ENCODE results near the gene TNFRSF13B. TPM values are rescaled to one million over a fixed set of nuclear protein-coding genes. Genes with fewer than 3 reads are reported as not detected.
"Not testable (repeated sequence)": the region's sequence is repeated elsewhere in the genome, so short reads cannot be mapped to it uniquely, and the experiment has no call there.

The TNFRSF13B gene
- total and polyA plus RNA-seq, 2 donors (not counting 1 experiment from before 2014, with no cell fraction given) = not detected

DNA sequence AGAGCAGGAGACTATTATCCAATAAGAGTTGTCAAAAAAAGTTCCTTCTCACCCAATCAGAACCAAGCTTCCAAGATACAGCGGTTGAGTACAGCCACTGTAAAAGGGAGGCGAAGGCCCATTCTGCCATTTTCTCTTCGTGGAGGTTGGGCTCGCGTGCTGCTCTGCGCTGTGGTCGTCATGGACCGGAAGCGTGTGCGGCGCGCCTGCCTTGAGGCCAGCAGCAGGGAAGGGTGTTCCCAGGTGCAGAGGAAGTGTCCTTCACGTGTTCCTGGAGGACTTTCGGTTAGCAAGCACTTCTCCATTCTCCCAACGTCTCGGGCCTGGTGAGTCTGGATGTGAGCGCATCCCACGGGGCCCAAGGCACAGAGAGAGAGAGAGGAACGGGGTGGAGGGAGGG lies 78.4 kb downstream of the TNFRSF13B start:
- H3K4me2 ChIP-seq (ENCODE audit: extremely low read depth, insufficient read depth, low read length); H3K27ac ChIP-seq (ENCODE audit: insufficient read depth, low read length); H3K9me3 ChIP-seq (ENCODE audit: control insufficient read depth, insufficient read depth, low read depth, low read length); H3K27me3 ChIP-seq (ENCODE audit: control insufficient read depth, insufficient read depth, low read length); H3K9ac ChIP-seq (ENCODE audit: insufficient read depth, low read length); H3K4me3 ChIP-seq (replicated peaks in 1 of 4; ENCODE audit: control extremely low read depth in 1 of 4, insufficient read depth in 1 of 4, low read depth in 3 of 4, low read length in 4 of 4); H4K20me1 ChIP-seq (ENCODE audit: control insufficient read depth, extremely low read depth, insufficient read depth, low read length); H3K36me3 ChIP-seq (ENCODE audit: control insufficient read depth, insufficient read depth, low read length); H2AFZ ChIP-seq (ENCODE audit: low read length); H3K79me2 ChIP-seq (ENCODE audit: control insufficient read depth, insufficient read depth, low read length); H3K4me1 ChIP-seq (ENCODE audit: control insufficient read depth, extremely low read depth, insufficient read depth, low read length); DNase-seq (ENCODE audit: low read depth in 2 of 2): not testable (repeated sequence)

- H2AFZ ChIP-seq (ENCODE audit: low read length); H3K79me2 ChIP-seq (ENCODE audit: control insufficient read depth, insufficient read depth, low read length); H4K20me1 ChIP-seq (ENCODE audit: control insufficient read depth, extremely low read depth, insufficient read depth, low read length); DNase-seq (ENCODE audit: low read depth in 2 of 2); H3K9me3 ChIP-seq (ENCODE audit: control insufficient read depth, insufficient read depth, low read depth, low read length); H3K36me3 ChIP-seq (ENCODE audit: control insufficient read depth, insufficient read depth, low read length); H3K9ac ChIP-seq (ENCODE audit: insufficient read depth, low read length); H3K4me2 ChIP-seq (ENCODE audit: extremely low read depth, insufficient read depth, low read length); H3K4me1 ChIP-seq (ENCODE audit: control insufficient read depth, extremely low read depth, insufficient read depth, low read length); H3K4me3 ChIP-seq (replicated peaks in 1 of 4; ENCODE audit: control extremely low read depth in 1 of 4, insufficient read depth in 1 of 4, low read depth in 3 of 4, low read length in 4 of 4); H3K27ac ChIP-seq (ENCODE audit: insufficient read depth, low read length); H3K27me3 ChIP-seq (ENCODE audit: control insufficient read depth, insufficient read depth, low read length): not testable (repeated sequence)
These were observed 79.0 kb downstream of the TNFRSF13B start for GRCh38 chr17:16892876-16893454.

- no peaks in the 10 kb centered on the region for H3K79me2 ChIP-seq (ENCODE audit: control insufficient read depth, insufficient read depth, low read length)
- TF ChIP-seq, protein P1, sequence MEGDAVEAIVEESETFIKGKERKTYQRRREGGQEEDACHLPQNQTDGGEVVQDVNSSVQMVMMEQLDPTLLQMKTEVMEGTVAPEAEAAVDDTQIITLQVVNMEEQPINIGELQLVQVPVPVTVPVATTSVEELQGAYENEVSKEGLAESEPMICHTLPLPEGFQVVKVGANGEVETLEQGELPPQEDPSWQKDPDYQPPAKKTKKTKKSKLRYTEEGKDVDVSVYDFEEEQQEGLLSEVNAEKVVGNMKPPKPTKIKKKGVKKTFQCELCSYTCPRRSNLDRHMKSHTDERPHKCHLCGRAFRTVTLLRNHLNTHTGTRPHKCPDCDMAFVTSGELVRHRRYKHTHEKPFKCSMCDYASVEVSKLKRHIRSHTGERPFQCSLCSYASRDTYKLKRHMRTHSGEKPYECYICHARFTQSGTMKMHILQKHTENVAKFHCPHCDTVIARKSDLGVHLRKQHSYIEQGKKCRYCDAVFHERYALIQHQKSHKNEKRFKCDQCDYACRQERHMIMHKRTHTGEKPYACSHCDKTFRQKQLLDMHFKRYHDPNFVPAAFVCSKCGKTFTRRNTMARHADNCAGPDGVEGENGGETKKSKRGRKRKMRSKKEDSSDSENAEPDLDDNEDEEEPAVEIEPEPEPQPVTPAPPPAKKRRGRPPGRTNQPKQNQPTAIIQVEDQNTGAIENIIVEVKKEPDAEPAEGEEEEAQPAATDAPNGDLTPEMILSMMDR (conservative IDR thresholded peaks at IDR 0.05 in 1 of 2, IDR thresholded peaks at IDR 0.05 in 1 of 2; ENCODE audit: low read depth in 1 of 2, low read length in 2 of 2) = no peak
- TF ChIP-seq EZH2 (IDR thresholded peaks at IDR 0.05; ENCODE audit: low read length, missing control alignments) = no peak
- H3K27me3 ChIP-seq (ENCODE audit: control insufficient read depth, insufficient read depth, low read length) = no peaks in the 10 kb centered on the region
- H3K27ac ChIP-seq (ENCODE audit: insufficient read depth, low read length) = no peak overlapping the region
- no peak overlapping the region for H2AFZ ChIP-seq (ENCODE audit: low read length)
- H3K4me2 ChIP-seq (ENCODE audit: extremely low read depth, insufficient read depth, low read length) = no peak overlapping the region
- no peak for DNase-seq (ENCODE audit: low read depth in 2 of 2)
- H4K20me1 ChIP-seq (ENCODE audit: control insufficient read depth, extremely low read depth, insufficient read depth, low read length) = no peaks in the 10 kb centered on the region
- no peaks in the 10 kb centered on the region for H3K9me3 ChIP-seq (ENCODE audit: control insufficient read depth, insufficient read depth, low read depth, low read length)
- no peaks in the 10 kb centered on the region for H3K36me3 ChIP-seq (ENCODE audit: control insufficient read depth, insufficient read depth, low read length)
- no peak overlapping the region for H3K4me3 ChIP-seq (replicated peaks in 1 of 4; ENCODE audit: control extremely low read depth in 1 of 4, insufficient read depth in 1 of 4, low read depth in 3 of 4, low read length in 4 of 4)
- no peaks in the 10 kb centered on the region for H3K4me1 ChIP-seq (ENCODE audit: control insufficient read depth, extremely low read depth, insufficient read depth, low read length)
- H3K9ac ChIP-seq (ENCODE audit: insufficient read depth, low read length) = no peak overlapping the region
These were observed 82.8 kb downstream of the TNFRSF13B start for GRCh38 chr17:16889088-16889465.

Other genes with a start within 250 kb of the TNFRSF13B start
- 67.3 and 104 TPM in 2 replicates for gene MPRIP, start 70.3 kb upstream of the TNFRSF13B start, total RNA-seq
- 111 and 124 TPM in 2 replicates for gene MPRIP, start 70.3 kb upstream of the TNFRSF13B start, polyA plus RNA-seq
- gene PLD6, start 234.2 kb upstream of the TNFRSF13B start, total RNA-seq = 6.7 and 7.8 TPM in 2 replicates
- 2.5 and 4.7 TPM in 2 replicates for gene PLD6, start 234.2 kb upstream of the TNFRSF13B start, polyA plus RNA-seq